Measurements from ENCODE around the gene VIPR2.

- TF ChIP-seq EZH2phosphoT487 (IDR thresholded peaks at IDR 0.05; ENCODE audit: low read length) (no peak), EZH2 (optimal IDR thresholded peaks at IDR 0.05; ENCODE audit: low read depth, low read length) (no peak), CTCF (IDR thresholded peaks at IDR 0.05; ENCODE audit: low read length) (no peak)
These were observed 15.1 kb upstream of the VIPR2 start for GRCh38 chr7:159159731-159160130.

Data from MM.1S (cell line).